ENCODE data around the gene INPP5A.

DNA sequence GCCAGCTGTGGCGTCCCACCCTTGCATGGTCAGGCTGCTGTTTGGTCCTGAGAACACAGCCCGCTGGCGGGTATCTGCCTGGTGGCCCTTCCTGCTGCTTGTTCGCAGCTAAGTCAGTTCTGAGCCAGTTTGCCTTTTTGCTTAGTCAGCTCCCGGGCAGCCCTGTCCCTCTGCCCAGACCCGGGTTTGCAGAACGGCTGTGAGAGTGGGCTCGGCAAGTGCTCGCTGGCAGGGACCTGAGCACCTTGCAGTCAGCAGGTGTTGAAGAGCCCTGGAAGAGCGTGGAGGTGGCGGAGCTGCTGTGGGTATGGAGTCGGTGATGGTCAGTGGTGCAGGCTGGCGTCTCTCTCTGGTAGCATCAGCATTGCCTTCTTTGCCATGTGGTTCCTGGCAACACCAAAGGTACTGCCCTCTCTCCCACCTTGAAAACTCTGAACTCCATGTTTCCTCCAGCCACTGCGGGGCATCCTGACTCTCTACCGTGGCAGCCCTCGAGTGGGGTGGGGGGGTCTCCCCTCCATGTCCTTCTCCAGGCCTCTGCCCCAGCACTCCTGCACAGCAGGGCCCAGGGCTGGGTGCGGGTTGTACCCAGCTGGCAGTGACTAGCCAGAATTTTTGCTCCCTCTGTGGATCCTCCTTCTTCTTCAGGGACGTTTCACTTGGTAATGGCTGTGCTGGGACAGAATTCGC lies 4.6 kb downstream of the INPP5A start:
- TF ChIP-seq POLR2A (IDR thresholded peaks at IDR 0.05; ENCODE audit: low read depth, low read length) = no peak
- no peak for TF ChIP-seq POLR2AphosphoS5 (IDR thresholded peaks at IDR 0.05; ENCODE audit: low read depth, low read length)
